Astrocyte (in vitro differentiated cells and primary cell): ENCODE results near the gene FKBP7.

ENCODE experiments used
- CTCF ChIP-seq: IDR thresholded peaks from 2 replicates; pipeline ENCODE4 v1.5.1; 2011; ENCODE audit warnings: low read depth, mild to moderate bottlenecking, inconsistent platforms, low read length, moderate library complexity; ENCODE audit not compliant: insufficient read depth
- EZH2 ChIP-seq: IDR thresholded peaks from 2 replicates; pipeline ENCODE4 v1.6.1; 2012; ENCODE audit warnings: mild to moderate bottlenecking, low read length, inconsistent platforms; ENCODE audit not compliant: insufficient read depth

GRCh38 chr2:178426388-178426787, 52.0 kb downstream of the FKBP7 start:
- TF ChIP-seq CTCF = no peak
- no peak for TF ChIP-seq EZH2
